Adrenal gland (tissue), 12 donors: ENCODE measurements around the gene PTTG2. TPM values are rescaled to one million over a fixed set of nuclear protein-coding genes. Genes with fewer than 3 reads are reported as not detected.
A peak's percentile ranks its signal among the peaks of the same experiment; 100 is the strongest.

Experiments used
- DNase-seq, 7 donors: peaks; one replicate each; pipeline ENCODE4 v3.0.0-alpha.2; 2019 to 2020
- H3K27ac ChIP-seq, 5 donors: fragments of 200-600 bp; sonication (generic) in 4 of 5; 1 replicate in 3 of 5; 2 replicates in 2 of 5; pipeline versions ENCODE4 v1.5.1 to v1.8.0; 2016 to 2020; ENCODE audit warnings: mild to moderate bottlenecking in 1 of 5
- H3K27me3 ChIP-seq: fragments of 200-600 bp; 2 replicates; pipeline ENCODE4 v1.8.0; 2021
- H3K36me3 ChIP-seq, 2 donors: fragments of 200-600 bp; replicated peaks in 1 of 2; 1 replicate in 1 of 2; 2 replicates in 1 of 2; pipeline versions ENCODE4 v1.5.1 to v1.8.0; 2018 to 2022
- H3K4me1 ChIP-seq, 2 donors: fragments of 200-600 bp; replicated peaks in 1 of 2; 1 replicate in 1 of 2; 2 replicates in 1 of 2; pipeline versions ENCODE4 v1.5.1 to v1.8.0; 2018 to 2021
- H3K4me3 ChIP-seq, 4 donors: fragments of 200-600 bp; sonication (generic) in 3 of 4; one replicate each; pipeline ENCODE4 v1.5.1; 2016 to 2018
- H3K9me3 ChIP-seq, 3 donors: fragments of 200-600 bp; sonication (generic) in 1 of 3; replicated peaks in 1 of 3; 1 replicate in 2 of 3; 2 replicates in 1 of 3; pipeline versions ENCODE4 v1.5.1 to v1.8.0; 2016 to 2021
- POLR2A ChIP-seq, 2 donors: fragments of 450-650 bp; IDR thresholded peaks; one replicate each; pipeline ENCODE4 v1.6.1; 2017; ENCODE audit warnings: antibody characterized with exemption in 2 of 2, mild to moderate bottlenecking in 2 of 2, moderate library complexity in 1 of 2
- WGBS, 4 donors: extraction: QIAGEN DNeasy Blood & Tissue Kit in 2 of 4; methylation state at CpG; one replicate each; pipeline versions ENCODE4 v1.1.5 to v1.1.7; 2013 to 2017; 5-methylcytosine and 5-hydroxymethylcytosine counted together
- intact Hi-C, 2 donors: fragments of 100-400 bp; cut with DNase I; formaldehyde crosslinking; loops; one replicate each; pipeline versions ENCODE4 v1.14.1 to v1.15.0; 2022 to 2023
- polyA plus RNA-seq, 3 donors: library from polyadenylated mRNA; stranded (reverse); fragments of 200-250 nt in 2 of 3; fragments of 350-450 nt in 1 of 3; fragmentation: Illumina TruSeq in 1 of 3; extraction: RNeasy Lipid Tissue Mini Kit (QIAGEN cat#74804) in 1 of 3; gene quantifications; one replicate each; pipeline ENCODE4 v1.2.3, GENCODE V29; 2013 to 2014
- total RNA-seq, 9 donors: library from RNA; depleted of rRNA in 4 of 9; stranded (reverse); fragments of >200 nt in 4 of 9; fragments of 120-200 nt in 1 of 9; fragmentation: NEBNext Ultra II Directional in 1 of 9; extraction: Animal tissue kit (Norgen Biotek cat#: 25700) in 1 of 9; gene quantifications; one replicate each; pipeline versions ENCODE4 v1.1.0 to v1.2.4, GENCODE V29; 2013 to 2023
- TF ChIP-seq, protein P1 (sequence below), 6 experiments: fragments of 450-650 bp in 4 of 6; fragments of 200-600 bp in 2 of 6; sonication (generic) in 1 of 6; IDR thresholded peaks; 1 replicate in 5 of 6; 2 replicates in 1 of 6; pipeline versions ENCODE4 v1.5.1 to v1.8.0; 2016 to 2021; ENCODE audit warnings: antibody characterized with exemption in 6 of 6, mild to moderate bottlenecking in 2 of 6, moderate library complexity in 1 of 6
- donor health status: healthy with polysubstance abuse.
- donor health status: Bipolar disorder and iron deficiency.
- donor health status: DM: yes; HTN: yes; CAD: no.
- donor health status: DM: no; HTN: no; CAD: no.
- donor health status: DM: no; HTN: no; CAD: no.
- donor health status: DM: yes; HTN: yes; CAD: no.

PTTG2 gene
- total and polyA plus RNA-seq, 12 donors: 0.13 to 1.2 (median 0.32) TPM; not detected in 7

DNA sequence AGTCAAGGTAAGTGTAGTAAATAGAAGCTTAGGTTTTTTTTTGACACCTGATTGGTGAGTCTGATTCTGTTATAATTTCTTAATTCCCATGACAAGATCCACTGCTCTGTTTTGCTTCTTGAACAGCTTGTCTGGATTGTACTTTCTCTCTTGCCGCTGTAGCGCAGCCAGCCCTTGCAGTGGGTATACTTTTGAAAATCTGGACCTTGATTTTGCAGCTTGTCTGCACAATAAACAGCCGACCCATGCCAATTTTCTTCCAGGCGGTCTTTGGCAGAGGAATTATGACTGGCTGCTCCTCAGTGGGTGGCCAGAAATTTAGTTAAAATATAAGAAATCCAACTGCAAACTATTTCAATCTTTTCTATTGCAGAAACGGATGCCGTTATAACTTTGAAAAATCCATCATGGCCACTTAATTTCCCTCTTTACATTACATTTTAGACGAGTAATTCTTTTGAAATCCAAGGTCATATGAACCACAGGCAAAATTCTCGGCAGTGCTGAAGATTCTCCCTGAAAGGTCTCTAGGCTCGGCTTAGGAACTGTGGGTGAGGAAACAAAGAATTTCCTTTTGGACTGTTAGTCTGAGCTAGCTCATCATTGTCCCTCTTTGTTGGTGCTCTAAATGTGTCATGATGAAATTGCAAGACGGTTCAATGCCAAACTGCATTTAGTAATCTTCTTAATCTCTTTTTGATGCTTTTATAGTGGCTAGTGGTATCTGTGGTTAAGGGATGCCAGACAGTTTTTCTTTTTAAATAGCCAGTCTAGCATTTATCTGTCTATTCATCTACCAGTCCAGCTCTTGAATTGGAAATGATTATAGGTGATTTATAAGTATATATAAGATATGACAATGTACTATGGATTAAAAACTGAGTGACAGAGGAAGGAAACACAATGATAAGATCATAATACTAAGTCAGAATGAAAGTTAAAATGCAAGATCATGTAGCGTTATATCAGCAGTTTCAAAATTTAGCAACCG lies 31.5 kb upstream of the PTTG2 start:
- peaks cover 0 to 11% of the 10 kb centered on the region in 2 donors for H3K4me1 ChIP-seq
- H3K27me3 ChIP-seq: no peaks in the 10 kb centered on the region
- H3K27ac ChIP-seq: no peak overlapping the region
- WGBS, 4 donors: 36 to 46% (median 39%) methylated on average over 12 of the region's 12 CpGs
- no peaks in the 10 kb centered on the region for H3K9me3 ChIP-seq
- DNase-seq: peak in 1 of 7 donors; percentile 24
- no peak overlapping the region for H3K4me3 ChIP-seq
- TF ChIP-seq POLR2A (IDR thresholded peaks at IDR 0.05): no peak
- TF ChIP-seq, protein P1, sequence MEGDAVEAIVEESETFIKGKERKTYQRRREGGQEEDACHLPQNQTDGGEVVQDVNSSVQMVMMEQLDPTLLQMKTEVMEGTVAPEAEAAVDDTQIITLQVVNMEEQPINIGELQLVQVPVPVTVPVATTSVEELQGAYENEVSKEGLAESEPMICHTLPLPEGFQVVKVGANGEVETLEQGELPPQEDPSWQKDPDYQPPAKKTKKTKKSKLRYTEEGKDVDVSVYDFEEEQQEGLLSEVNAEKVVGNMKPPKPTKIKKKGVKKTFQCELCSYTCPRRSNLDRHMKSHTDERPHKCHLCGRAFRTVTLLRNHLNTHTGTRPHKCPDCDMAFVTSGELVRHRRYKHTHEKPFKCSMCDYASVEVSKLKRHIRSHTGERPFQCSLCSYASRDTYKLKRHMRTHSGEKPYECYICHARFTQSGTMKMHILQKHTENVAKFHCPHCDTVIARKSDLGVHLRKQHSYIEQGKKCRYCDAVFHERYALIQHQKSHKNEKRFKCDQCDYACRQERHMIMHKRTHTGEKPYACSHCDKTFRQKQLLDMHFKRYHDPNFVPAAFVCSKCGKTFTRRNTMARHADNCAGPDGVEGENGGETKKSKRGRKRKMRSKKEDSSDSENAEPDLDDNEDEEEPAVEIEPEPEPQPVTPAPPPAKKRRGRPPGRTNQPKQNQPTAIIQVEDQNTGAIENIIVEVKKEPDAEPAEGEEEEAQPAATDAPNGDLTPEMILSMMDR (IDR thresholded peaks at IDR 0.05): no peak
- intact Hi-C loops: no loop called here
- no peaks in the 10 kb centered on the region for H3K36me3 ChIP-seq

DNA sequence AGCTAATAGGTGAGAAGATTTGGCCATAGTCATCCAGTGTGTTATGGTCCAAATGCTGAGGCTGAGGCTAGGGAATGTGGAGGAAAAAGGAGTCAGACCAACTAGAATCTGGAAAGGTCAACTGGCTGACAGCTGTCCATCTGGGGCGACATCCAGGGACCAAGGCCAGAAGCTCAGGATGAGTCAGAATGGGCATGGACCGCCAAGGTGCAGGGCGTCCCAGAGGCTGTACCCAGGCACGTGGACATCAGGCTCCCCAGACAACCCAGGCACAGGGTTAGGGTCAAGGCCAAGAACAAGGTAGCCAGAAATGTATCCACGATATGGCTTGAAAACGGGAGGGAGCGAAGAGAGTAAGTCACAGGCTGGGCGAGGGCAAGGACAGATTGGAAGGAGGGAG lies 26.1 kb upstream of the PTTG2 start:
- no peaks in the 10 kb centered on the region for H3K27me3 ChIP-seq
- intact Hi-C loops: no loop called here
- 72 to 75% (median 73%) methylated on average over 8 of the region's 8 CpGs for WGBS, 4 donors
- no peak for TF ChIP-seq POLR2A (IDR thresholded peaks at IDR 0.05)
- TF ChIP-seq, protein P1 (IDR thresholded peaks at IDR 0.05): no peak
- peaks cover 0 to 5% of the 10 kb centered on the region in 2 donors for H3K4me1 ChIP-seq
- no peaks in the 10 kb centered on the region for H3K36me3 ChIP-seq
- DNase-seq: peak in 1 of 7 donors; percentile 18
- no peak overlapping the region for H3K4me3 ChIP-seq
- H3K27ac ChIP-seq: no peak overlapping the region
- no peaks in the 10 kb centered on the region for H3K9me3 ChIP-seq

DNA sequence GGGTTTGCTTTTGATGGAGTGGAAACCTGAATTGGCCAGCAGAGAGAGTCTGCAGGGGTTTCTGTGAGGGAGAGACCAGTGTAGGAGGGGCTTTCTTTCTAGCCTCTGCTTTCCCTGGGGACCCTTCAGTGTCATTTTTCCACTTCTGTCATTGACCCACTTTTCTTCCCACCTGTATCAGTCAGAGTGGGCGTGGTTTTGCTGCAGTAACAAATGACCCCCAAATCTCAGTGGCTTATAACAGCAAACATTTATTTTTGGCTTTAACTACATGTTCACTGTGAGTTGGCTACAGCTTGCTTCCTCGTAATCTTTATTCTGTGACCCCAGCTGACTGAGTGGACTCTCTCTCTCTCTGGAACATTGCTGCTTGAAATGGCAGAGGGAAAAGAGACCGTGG lies 25.6 kb upstream of the PTTG2 start:
- TF ChIP-seq, protein P1 (IDR thresholded peaks at IDR 0.05): no peak
- no peak for TF ChIP-seq POLR2A (IDR thresholded peaks at IDR 0.05)
- Histone ChIP-seq H3K27ac (no peak overlapping the region), H3K4me1 (peaks cover 0 to 4% of the 10 kb centered on the region in 2 donors), H3K27me3 (no peaks in the 10 kb centered on the region), H3K9me3 (no peaks in the 10 kb centered on the region), H3K36me3 (no peaks in the 10 kb centered on the region), H3K4me3 (no peak overlapping the region)
- intact Hi-C loops: no loop called here
- WGBS, 4 donors: 71 to 84% (median 78%) methylated on average over 3 of the region's 3 CpGs
- no peak for DNase-seq

DNA sequence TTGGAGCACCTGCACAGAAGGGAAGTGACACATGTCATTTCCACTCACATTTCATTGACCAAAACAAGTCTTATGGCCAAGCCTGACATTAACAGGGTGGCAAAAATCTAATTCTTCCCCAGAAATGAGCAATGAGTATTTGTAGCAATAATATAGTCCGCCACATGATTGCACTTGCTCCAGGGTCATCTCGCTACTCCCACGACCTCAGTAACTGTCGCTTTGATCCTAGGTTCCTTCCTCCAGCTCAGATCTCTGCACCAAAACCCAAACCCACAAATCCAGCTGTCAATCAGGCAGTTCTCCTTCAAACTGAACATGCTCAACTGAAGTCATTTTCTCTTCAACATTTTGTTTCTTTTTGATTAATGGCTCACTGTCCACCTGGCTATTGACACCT lies 25.2 kb upstream of the PTTG2 start:
- 63 to 84% (median 70%) methylated on average over 4 of the region's 4 CpGs for WGBS, 4 donors
- intact Hi-C loops: no loop called here
- DNase-seq: no peak

More for the DNA sequence above, 25.2 kb upstream of the PTTG2 start:
- Histone ChIP-seq H3K9me3 (no peaks in the 10 kb centered on the region), H3K27ac (no peak overlapping the region), H3K36me3 (no peaks in the 10 kb centered on the region), H3K4me3 (no peak overlapping the region), H3K27me3 (no peaks in the 10 kb centered on the region), H3K4me1 (peaks cover 0 to 4% of the 10 kb centered on the region in 2 donors)
- TF ChIP-seq, protein P1 (IDR thresholded peaks at IDR 0.05): no peak
- no peak for TF ChIP-seq POLR2A (IDR thresholded peaks at IDR 0.05)
